Measurements from ENCODE around the gene CEP95. TPM values are rescaled to one million over a fixed set of nuclear protein-coding genes. Genes with fewer than 3 reads are reported as not detected.

Gene CEP95
- total and polyA plus RNA-seq, 2 of the 13 experiments (the other 11 are each of a cell fraction or from before 2014, with no cell fraction given), result 65.9 to 68.8 TPM

DNA sequence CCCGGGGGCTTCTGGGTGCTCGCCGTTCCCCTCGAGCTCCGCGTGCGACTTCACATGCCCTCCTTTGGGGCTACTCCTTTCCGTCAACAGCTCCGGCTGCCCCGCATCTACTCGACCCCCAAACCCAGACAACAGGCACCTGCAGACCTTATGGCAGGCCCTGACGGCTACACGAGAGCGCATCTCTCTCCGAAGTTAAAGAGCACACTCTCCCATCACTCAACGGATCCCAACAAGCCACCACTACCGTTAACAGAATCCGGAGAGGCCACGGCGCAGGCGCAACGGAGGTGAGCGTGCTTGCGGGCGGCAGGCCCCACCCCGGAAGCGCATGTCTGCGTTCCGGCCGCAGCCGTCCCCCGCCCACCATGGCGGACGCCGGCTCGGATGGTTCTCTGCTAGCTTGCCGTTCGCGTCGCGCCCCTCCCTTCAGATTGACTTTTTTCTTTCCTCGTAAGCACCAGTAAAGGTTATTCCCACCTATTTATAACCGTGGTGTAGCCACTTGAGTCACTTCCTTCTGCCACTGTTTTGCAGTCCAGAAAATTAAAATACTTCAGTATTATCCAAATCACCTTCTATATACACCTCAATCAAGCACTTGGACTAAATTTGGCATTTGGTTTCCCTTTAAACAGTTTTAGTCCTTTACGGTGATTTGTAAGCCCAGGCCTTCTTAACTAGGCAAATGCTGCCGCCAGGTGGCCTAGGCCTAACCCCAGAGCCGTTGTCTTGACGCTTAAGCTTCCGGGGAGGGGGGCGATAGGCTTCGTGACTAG is 9.8 kb upstream of the CEP95 start, which contains the start of gene POLG2 (continued):
- TF ChIP-seq, protein P1, sequence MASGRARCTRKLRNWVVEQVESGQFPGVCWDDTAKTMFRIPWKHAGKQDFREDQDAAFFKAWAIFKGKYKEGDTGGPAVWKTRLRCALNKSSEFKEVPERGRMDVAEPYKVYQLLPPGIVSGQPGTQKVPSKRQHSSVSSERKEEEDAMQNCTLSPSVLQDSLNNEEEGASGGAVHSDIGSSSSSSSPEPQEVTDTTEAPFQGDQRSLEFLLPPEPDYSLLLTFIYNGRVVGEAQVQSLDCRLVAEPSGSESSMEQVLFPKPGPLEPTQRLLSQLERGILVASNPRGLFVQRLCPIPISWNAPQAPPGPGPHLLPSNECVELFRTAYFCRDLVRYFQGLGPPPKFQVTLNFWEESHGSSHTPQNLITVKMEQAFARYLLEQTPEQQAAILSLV (CRISPR knock-in tag; IDR thresholded peaks at IDR 0.05; ENCODE audit: borderline replicate concordance), result no peak
- TF ChIP-seq, protein P2, sequence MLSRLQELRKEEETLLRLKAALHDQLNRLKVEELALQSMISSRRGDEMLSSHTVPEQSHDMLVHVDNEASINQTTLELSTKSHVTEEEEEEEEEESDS (CRISPR knock-in tag; IDR thresholded peaks at IDR 0.05; ENCODE audit: borderline replicate concordance), result peak; percentile 74; the same call in 1 of the 2 replicates
- TF ChIP-seq BORCS8-MEF2B (CRISPR knock-in tag; IDR thresholded peaks at IDR 0.05) (peak; percentile 94), ATM (IDR thresholded peaks at IDR 0.05; ENCODE audit: borderline replicate concordance) (no peak), ESRRA (CRISPR knock-in tag; IDR thresholded peaks at IDR 0.05; ENCODE audit: low read depth) (peak; percentile 20; the same call in 1 of the 2 replicates), POLR2A (IDR thresholded peaks at IDR 0.05; ENCODE audit: insufficient read depth in 1 of 2, low read depth in 2 of 2, low read length in 2 of 2) (peak; percentile 90 to 98), RORA (CRISPR knock-in tag; IDR thresholded peaks at IDR 0.05) (no peak), ZNF816 (CRISPR knock-in tag; IDR thresholded peaks at IDR 0.05; ENCODE audit: borderline replicate concordance) (no peak), ZNF850 (CRISPR knock-in tag; conservative IDR thresholded peaks at IDR 0.05) (no peak), ZNF652 (CRISPR knock-in tag; IDR thresholded peaks at IDR 0.05; ENCODE audit: borderline replicate concordance, low read depth) (peak; percentile 0; the same call in 1 of the 2 replicates), ZIK1 (CRISPR knock-in tag; IDR thresholded peaks at IDR 0.05; ENCODE audit: borderline replicate concordance, low read depth) (no peak), ATAD3A (CRISPR knock-in tag; IDR thresholded peaks at IDR 0.05) (no peak), SPEN (CRISPR knock-in tag; IDR thresholded peaks at IDR 0.05; ENCODE audit: low read depth) (peak; percentile 67), TARDBP (CRISPR knock-in tag; IDR thresholded peaks at IDR 0.05) (peak; percentile 93), KMT2A (CRISPR knock-in tag; IDR thresholded peaks at IDR 0.05) (peak; percentile 94), HOXD1 (CRISPR knock-in tag; IDR thresholded peaks at IDR 0.05) (no peak), MLLT10 (CRISPR knock-in tag; IDR thresholded peaks at IDR 0.05) (no peak), DPF2 (CRISPR knock-in tag; IDR thresholded peaks at IDR 0.05; ENCODE audit: borderline replicate concordance, low read depth) (peak; percentile 19; the same call in 1 of the 2 replicates)
- TF ChIP-seq, protein P3, sequence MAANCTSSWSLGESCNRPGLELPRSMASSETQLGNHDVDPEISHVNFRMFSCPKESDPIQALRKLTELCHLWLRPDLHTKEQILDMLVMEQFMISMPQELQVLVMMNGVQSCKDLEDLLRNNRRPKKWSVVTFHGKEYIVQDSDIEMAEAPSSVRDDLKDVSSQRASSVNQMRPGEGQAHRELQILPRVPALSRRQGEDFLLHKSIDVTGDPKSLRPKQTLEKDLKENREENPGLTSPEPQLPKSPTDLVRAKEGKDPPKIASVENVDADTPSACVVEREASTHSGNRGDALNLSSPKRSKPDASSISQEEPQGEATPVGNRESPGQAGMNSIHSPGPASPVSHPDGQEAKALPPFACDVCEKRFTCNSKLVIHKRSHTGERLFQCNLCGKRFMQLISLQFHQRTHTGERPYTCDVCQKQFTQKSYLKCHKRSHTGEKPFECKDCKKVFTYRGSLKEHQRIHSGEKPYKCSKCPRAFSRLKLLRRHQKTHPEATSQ (CRISPR knock-in tag; IDR thresholded peaks at IDR 0.05; ENCODE audit: borderline replicate concordance), result peak; percentile 93
- TF ChIP-seq, protein P4, sequence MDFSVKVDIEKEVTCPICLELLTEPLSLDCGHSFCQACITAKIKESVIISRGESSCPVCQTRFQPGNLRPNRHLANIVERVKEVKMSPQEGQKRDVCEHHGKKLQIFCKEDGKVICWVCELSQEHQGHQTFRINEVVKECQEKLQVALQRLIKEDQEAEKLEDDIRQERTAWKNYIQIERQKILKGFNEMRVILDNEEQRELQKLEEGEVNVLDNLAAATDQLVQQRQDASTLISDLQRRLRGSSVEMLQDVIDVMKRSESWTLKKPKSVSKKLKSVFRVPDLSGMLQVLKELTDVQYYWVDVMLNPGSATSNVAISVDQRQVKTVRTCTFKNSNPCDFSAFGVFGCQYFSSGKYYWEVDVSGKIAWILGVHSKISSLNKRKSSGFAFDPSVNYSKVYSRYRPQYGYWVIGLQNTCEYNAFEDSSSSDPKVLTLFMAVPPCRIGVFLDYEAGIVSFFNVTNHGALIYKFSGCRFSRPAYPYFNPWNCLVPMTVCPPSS (IDR thresholded peaks at IDR 0.05), result no peak
- TF ChIP-seq, protein P5, sequence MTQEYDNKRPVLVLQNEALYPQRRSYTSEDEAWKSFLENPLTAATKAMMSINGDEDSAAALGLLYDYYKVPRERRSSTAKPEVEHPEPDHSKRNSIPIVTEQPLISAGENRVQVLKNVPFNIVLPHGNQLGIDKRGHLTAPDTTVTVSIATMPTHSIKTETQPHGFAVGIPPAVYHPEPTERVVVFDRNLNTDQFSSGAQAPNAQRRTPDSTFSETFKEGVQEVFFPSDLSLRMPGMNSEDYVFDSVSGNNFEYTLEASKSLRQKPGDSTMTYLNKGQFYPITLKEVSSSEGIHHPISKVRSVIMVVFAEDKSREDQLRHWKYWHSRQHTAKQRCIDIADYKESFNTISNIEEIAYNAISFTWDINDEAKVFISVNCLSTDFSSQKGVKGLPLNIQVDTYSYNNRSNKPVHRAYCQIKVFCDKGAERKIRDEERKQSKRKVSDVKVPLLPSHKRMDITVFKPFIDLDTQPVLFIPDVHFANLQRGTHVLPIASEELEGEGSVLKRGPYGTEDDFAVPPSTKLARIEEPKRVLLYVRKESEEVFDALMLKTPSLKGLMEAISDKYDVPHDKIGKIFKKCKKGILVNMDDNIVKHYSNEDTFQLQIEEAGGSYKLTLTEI (CRISPR knock-in tag; conservative IDR thresholded peaks at IDR 0.05), result no peak; the same call in 1 of the 2 replicates
- TF ChIP-seq, protein P6, sequence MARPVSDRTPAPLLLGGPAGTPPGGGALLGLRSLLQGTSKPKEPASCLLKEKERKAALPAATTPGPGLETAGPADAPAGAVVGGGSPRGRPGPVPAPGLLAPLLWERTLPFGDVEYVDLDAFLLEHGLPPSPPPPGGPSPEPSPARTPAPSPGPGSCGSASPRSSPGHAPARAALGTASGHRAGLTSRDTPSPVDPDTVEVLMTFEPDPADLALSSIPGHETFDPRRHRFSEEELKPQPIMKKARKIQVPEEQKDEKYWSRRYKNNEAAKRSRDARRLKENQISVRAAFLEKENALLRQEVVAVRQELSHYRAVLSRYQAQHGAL (CRISPR knock-in tag; IDR thresholded peaks at IDR 0.05; ENCODE audit: not compliant biosample characterization), result peak; percentile 47

All from HepG2 (cell line).